ENCODE data around the gene NTF3.

- TF ChIP-seq EZH2phosphoT487 (IDR thresholded peaks at IDR 0.05; ENCODE audit: borderline replicate concordance) (no peak), POLR2AphosphoS5 (IDR thresholded peaks at IDR 0.05; ENCODE audit: low read depth, low read length) (no peak), ZBTB33 (IDR thresholded peaks at IDR 0.05; ENCODE audit: extremely low read depth, insufficient replicate concordance, low read length) (no peak), EZH2 (IDR thresholded peaks at IDR 0.05) (no peak), CTCF (IDR thresholded peaks at IDR 0.05 in 2 of 3, conservative IDR thresholded peaks at IDR 0.05 in 1 of 3; ENCODE audit: borderline replicate concordance in 1 of 3, insufficient read depth in 1 of 3, low read depth in 2 of 3, low read length in 2 of 3) (no peak), POLR2A (IDR thresholded peaks at IDR 0.05; ENCODE audit: borderline replicate concordance, extremely low read depth, insufficient read depth, insufficient read length) (no peak), REST (IDR thresholded peaks at IDR 0.05; ENCODE audit: low read depth) (no peak), YY1 (IDR thresholded peaks at IDR 0.05; ENCODE audit: extremely low read depth, insufficient replicate concordance, low read depth, low read length) (no peak), SP1 (IDR thresholded peaks at IDR 0.05; ENCODE audit: low read depth) (no peak), MAX (IDR thresholded peaks at IDR 0.05) (no peak)
Measured at GRCh38 chr12:5451251-5451650, 19.3 kb downstream of the NTF3 start.
